OCI-LY1 (cell line): ENCODE measurements around the gene ALDH4A1.
"Not testable (repeated sequence)": the region's sequence is repeated elsewhere in the genome, so short reads cannot be mapped to it uniquely, and the experiment has no call there.

Source experiments
- H2AFZ ChIP-seq: fragments of 200-600 bp; sonication (generic), shearing (Covaris generic); 2 replicates; pipeline ENCODE4 v1.6.0; 2014; ENCODE audit warnings: antibody characterized with exemption, mild to moderate bottlenecking, low read length
- H3F3A ChIP-seq: fragments of 200-600 bp; sonication (generic), shearing (Covaris generic); 2 replicates; pipeline ENCODE4 v1.6.0; 2014; ENCODE audit warnings: mild to moderate bottlenecking, antibody characterized with exemption, low read length, moderate library complexity; ENCODE audit not compliant: insufficient read depth
- H3K27ac ChIP-seq: fragments of 200-600 bp; sonication (generic); 2 replicates; pipeline ENCODE4 v1.5.1; 2014; ENCODE audit warnings: low read length, mixed run types, mild to moderate bottlenecking, low read depth; ENCODE audit not compliant: poor library complexity, severe bottlenecking
- H3K27me3 ChIP-seq: fragments of 200-600 bp; sonication (generic); 2 replicates; pipeline ENCODE4 v1.6.0; 2014; ENCODE audit warnings: antibody characterized with exemption, mild to moderate bottlenecking, low read length, moderate library complexity; ENCODE audit not compliant: insufficient read depth
- H3K36me3 ChIP-seq: fragments of 200-600 bp; sonication (generic); 2 replicates; pipeline ENCODE4 v1.6.1; 2014; ENCODE audit warnings: mild to moderate bottlenecking, antibody characterized with exemption, low read length, moderate library complexity, mixed read lengths; ENCODE audit not compliant: insufficient read depth
- H3K4me1 ChIP-seq: fragments of 200-600 bp; sonication (generic); 2 replicates; pipeline ENCODE4 v1.5.1; 2014; ENCODE audit warnings: mild to moderate bottlenecking, low read length, moderate library complexity; ENCODE audit not compliant: insufficient read depth, severe bottlenecking
- H3K4me2 ChIP-seq: fragments of 200-600 bp; sonication (generic), shearing (Covaris generic); 2 replicates; pipeline ENCODE4 v1.6.1; 2014; ENCODE audit warnings: low read length
- H3K4me3 ChIP-seq: fragments of 200-600 bp; sonication (generic); 2 replicates; pipeline ENCODE4 v1.5.1; 2014; ENCODE audit warnings: low read length, low read depth, mild to moderate bottlenecking, mixed read lengths; ENCODE audit not compliant: poor library complexity, severe bottlenecking
- H3K79me2 ChIP-seq: fragments of 200-600 bp; shearing (Covaris generic); 2 replicates; pipeline ENCODE4 v1.6.1; 2016; ENCODE audit warnings: mixed run types, low read length, mixed read lengths; ENCODE audit not compliant: insufficient read depth
- H3K9ac ChIP-seq: fragments of 200-600 bp; sonication (generic), shearing (Covaris generic); 2 replicates; pipeline ENCODE4 v1.6.1; 2014; ENCODE audit warnings: mild to moderate bottlenecking, low read length, mixed read lengths
- H3K9me2 ChIP-seq: fragments of 200-600 bp; sonication (generic), shearing (Covaris generic); 2 replicates; pipeline ENCODE4 v1.6.1; 2014; ENCODE audit warnings: low read depth, mild to moderate bottlenecking, low read length, mixed read lengths
- H3K9me3 ChIP-seq: fragments of 200-600 bp; shearing (Covaris generic); 2 replicates; pipeline ENCODE4 v1.6.1; 2014; ENCODE audit warnings: low read length, mixed read lengths
- H4K20me1 ChIP-seq: fragments of 200-600 bp; sonication (generic), shearing (Covaris generic); 2 replicates; pipeline ENCODE4 v1.6.0; 2016; ENCODE audit warnings: mild to moderate bottlenecking, low read length; ENCODE audit not compliant: insufficient read depth
- EZH2 ChIP-seq: fragments of 200-600 bp; sonication (generic), shearing (Covaris generic); IDR thresholded peaks from 2 replicates; pipeline ENCODE4 v1.8.0; 2017; ENCODE audit warnings: borderline replicate concordance, mixed run types, mild to moderate bottlenecking, antibody characterized with exemption, low read length, moderate library complexity, mixed read lengths
- TF ChIP-seq, protein P1 (sequence below): fragments of 200-600 bp; sonication (generic), shearing (Covaris generic); IDR thresholded peaks from 2 replicates; pipeline ENCODE4 v1.5.1; 2017; ENCODE audit warnings: mild to moderate bottlenecking, antibody characterized with exemption, low read length, moderate library complexity, mixed read lengths

ALDH4A1 gene

GRCh38 chr1:18874036-18874435 is 28.3 kb downstream of the ALDH4A1 start:
- no peaks in the 10 kb centered on the region for H3F3A ChIP-seq
- no peaks in the 10 kb centered on the region for H3K36me3 ChIP-seq
- no peak overlapping the region for H3K9ac ChIP-seq
- TF ChIP-seq EZH2: no peak
- TF ChIP-seq, protein P1, sequence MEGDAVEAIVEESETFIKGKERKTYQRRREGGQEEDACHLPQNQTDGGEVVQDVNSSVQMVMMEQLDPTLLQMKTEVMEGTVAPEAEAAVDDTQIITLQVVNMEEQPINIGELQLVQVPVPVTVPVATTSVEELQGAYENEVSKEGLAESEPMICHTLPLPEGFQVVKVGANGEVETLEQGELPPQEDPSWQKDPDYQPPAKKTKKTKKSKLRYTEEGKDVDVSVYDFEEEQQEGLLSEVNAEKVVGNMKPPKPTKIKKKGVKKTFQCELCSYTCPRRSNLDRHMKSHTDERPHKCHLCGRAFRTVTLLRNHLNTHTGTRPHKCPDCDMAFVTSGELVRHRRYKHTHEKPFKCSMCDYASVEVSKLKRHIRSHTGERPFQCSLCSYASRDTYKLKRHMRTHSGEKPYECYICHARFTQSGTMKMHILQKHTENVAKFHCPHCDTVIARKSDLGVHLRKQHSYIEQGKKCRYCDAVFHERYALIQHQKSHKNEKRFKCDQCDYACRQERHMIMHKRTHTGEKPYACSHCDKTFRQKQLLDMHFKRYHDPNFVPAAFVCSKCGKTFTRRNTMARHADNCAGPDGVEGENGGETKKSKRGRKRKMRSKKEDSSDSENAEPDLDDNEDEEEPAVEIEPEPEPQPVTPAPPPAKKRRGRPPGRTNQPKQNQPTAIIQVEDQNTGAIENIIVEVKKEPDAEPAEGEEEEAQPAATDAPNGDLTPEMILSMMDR: no peak
- no peak overlapping the region for H2AFZ ChIP-seq
- no peak overlapping the region for H3K27ac ChIP-seq
- no peaks in the 10 kb centered on the region for H3K27me3 ChIP-seq
- no peaks in the 10 kb centered on the region for H3K4me1 ChIP-seq
- no peaks in the 10 kb centered on the region for H4K20me1 ChIP-seq
- no peak overlapping the region for H3K4me2 ChIP-seq
- H3K4me3 ChIP-seq: no peak overlapping the region
- H3K9me2 ChIP-seq: no peaks in the 10 kb centered on the region
- no peaks in the 10 kb centered on the region for H3K79me2 ChIP-seq
- no peaks in the 10 kb centered on the region for H3K9me3 ChIP-seq

- H3K9me3 ChIP-seq: no peaks in the 10 kb centered on the region
- H3F3A ChIP-seq: no peaks in the 10 kb centered on the region
- H3K79me2 ChIP-seq: no peaks in the 10 kb centered on the region
- H3K27me3 ChIP-seq: no peaks in the 10 kb centered on the region
- H3K4me3 ChIP-seq: no peak overlapping the region
- no peaks in the 10 kb centered on the region for H3K4me1 ChIP-seq
- no peak overlapping the region for H3K4me2 ChIP-seq
- no peak overlapping the region for H3K9ac ChIP-seq
- H4K20me1 ChIP-seq: no peaks in the 10 kb centered on the region
- H3K27ac ChIP-seq: no peak overlapping the region
- no peak overlapping the region for H2AFZ ChIP-seq
- TF ChIP-seq, protein P1: no peak
- TF ChIP-seq EZH2: no peak
- no peaks in the 10 kb centered on the region for H3K36me3 ChIP-seq
- no peaks in the 10 kb centered on the region for H3K9me2 ChIP-seq
These were observed 30.2 kb downstream of the ALDH4A1 start for GRCh38 chr1:18872071-18872611.

DNA sequence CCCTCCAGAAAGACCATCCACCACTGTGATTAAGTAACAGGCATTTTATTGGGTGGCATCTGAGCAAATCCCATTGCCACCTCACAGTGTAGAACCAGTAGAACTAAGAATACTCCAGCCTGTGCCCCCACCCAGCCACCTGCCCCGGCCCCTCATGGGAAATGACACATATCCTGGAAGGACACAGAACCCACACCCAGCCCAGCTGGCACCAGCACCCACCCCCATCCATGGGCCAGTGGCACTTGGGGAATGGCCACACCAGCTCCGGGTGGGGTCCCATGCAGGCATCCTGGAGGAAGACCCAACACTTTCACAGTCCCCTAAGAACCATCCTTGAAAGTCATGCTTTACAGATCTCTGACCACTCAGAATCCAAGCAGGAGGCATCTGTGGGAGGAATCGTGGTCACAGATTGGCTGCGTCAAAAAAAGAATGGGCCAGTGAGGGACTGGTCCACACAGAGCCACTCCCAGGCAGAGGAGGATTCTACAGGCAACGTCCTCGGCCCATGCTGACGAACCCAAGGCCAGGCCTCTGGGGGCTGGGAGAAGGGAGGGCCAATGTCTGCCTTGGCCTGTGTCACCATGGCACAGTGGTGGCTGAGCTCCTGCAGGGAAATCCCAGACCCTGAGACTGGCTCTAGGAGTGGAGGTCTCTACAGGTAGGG is 30.8 kb downstream of the ALDH4A1 start:
- no peaks in the 10 kb centered on the region for H3K27me3 ChIP-seq
- no peaks in the 10 kb centered on the region for H3K4me1 ChIP-seq
- H3K27ac ChIP-seq: no peak overlapping the region
- no peak overlapping the region for H2AFZ ChIP-seq
- no peaks in the 10 kb centered on the region for H3K9me2 ChIP-seq
- no peak overlapping the region for H3K4me3 ChIP-seq
- H3K36me3 ChIP-seq: no peaks in the 10 kb centered on the region
- H3K9ac ChIP-seq: no peak overlapping the region
- H3F3A ChIP-seq: no peaks in the 10 kb centered on the region
- H3K9me3 ChIP-seq: no peaks in the 10 kb centered on the region
- no peaks in the 10 kb centered on the region for H4K20me1 ChIP-seq
- TF ChIP-seq EZH2: no peak
- H3K79me2 ChIP-seq: no peaks in the 10 kb centered on the region
- no peak overlapping the region for H3K4me2 ChIP-seq

DNA sequence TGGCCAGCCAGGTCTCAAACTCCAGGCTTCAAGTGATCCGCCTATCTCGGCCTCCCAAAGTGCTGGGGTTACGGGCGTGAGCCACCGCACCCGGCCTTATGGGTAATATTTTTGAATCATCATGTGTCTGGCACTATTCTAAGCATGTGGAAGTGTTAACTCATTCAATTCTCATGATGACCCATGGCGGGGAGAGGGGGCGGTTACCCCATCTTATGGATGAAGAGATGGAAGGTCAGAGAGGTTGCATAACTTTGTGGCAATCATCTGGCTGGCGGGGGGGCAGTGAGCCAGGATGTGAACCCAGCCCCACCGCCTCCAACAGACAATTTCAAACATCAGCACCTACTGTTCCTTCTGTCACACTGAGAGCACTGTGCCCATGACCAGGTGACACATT is 31.4 kb downstream of the ALDH4A1 start:
- H3K4me2 ChIP-seq: no peak overlapping the region
- H3K4me3 ChIP-seq: no peak overlapping the region
- H2AFZ ChIP-seq: no peak overlapping the region
- no peak for TF ChIP-seq EZH2
- TF ChIP-seq, protein P1: no peak
- no peaks in the 10 kb centered on the region for H3K9me2 ChIP-seq
- no peaks in the 10 kb centered on the region for H3K9me3 ChIP-seq
- no peak overlapping the region for H3K27ac ChIP-seq
- H3F3A ChIP-seq: no peaks in the 10 kb centered on the region
- no peaks in the 10 kb centered on the region for H3K36me3 ChIP-seq
- H3K9ac ChIP-seq: no peak overlapping the region
- no peaks in the 10 kb centered on the region for H3K4me1 ChIP-seq
- no peaks in the 10 kb centered on the region for H3K79me2 ChIP-seq
- no peaks in the 10 kb centered on the region for H3K27me3 ChIP-seq
- no peaks in the 10 kb centered on the region for H4K20me1 ChIP-seq

DNA sequence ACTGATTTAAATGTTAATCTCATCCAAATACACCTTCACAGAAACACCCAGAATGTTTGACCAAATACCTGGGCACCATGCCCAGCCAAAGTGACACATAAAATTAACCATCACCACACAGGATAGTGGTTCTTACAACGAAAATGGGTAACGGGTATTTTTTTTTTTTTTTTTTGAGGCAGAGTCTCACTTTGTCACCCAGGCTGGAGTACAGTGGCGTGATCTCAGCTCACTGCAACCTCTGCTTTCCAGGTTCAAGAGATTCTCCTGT is 31.8 kb downstream of the ALDH4A1 start:
- not testable (repeated sequence) for H2AFZ ChIP-seq, H3K36me3 ChIP-seq, H3K4me2 ChIP-seq, H3K79me2 ChIP-seq, H3K27ac ChIP-seq, H3F3A ChIP-seq, H3K9me2 ChIP-seq, H3K27me3 ChIP-seq, H4K20me1 ChIP-seq, H3K4me1 ChIP-seq, H3K4me3 ChIP-seq, H3K9me3 ChIP-seq, H3K9ac ChIP-seq
